GM23338 (cell line): Measurements from ENCODE around the gene RBFOX1. TPM values are rescaled to one million over a fixed set of nuclear protein-coding genes. Genes with fewer than 3 reads are reported as not detected.

Experiments used
- ATAC-seq: fragments of 200-7000 bp; cut with Tn5 transposase; 3 replicates; pipeline ENCODE4 v1.9.1; 2020
- DNase-seq: peaks from one replicate; pipeline ENCODE4 v3.0.0-alpha.2; 2015; ENCODE audit warnings: low spot score
- H2AFZ ChIP-seq: fragments of 200-600 bp; sonication (generic); 2 replicates; pipeline ENCODE4 v1.8.0; 2016; ENCODE audit warnings: antibody characterized with exemption, mild to moderate bottlenecking, moderate library complexity
- H3F3A ChIP-seq: fragments of 200-600 bp; sonication (generic); replicated peaks from 2 replicates; pipeline ENCODE4 v1.8.0; 2017; ENCODE audit warnings: antibody characterized with exemption, mixed run types, low read depth
- H3K27ac ChIP-seq: fragments of 200-600 bp; sonication (generic); 2 replicates; pipeline ENCODE4 v1.6.1; 2016; ENCODE audit warnings: low read depth
- H3K27me3 ChIP-seq: fragments of 200-600 bp; sonication (generic); 2 replicates; pipeline ENCODE4 v1.8.0; 2016; ENCODE audit warnings: mild to moderate bottlenecking, mixed run types, moderate library complexity; ENCODE audit not compliant: insufficient read depth
- H3K36me3 ChIP-seq: fragments of 200-600 bp; sonication (generic); 2 replicates; pipeline ENCODE4 v1.8.0; 2016; ENCODE audit warnings: mild to moderate bottlenecking; ENCODE audit not compliant: insufficient read depth
- H3K4me1 ChIP-seq: fragments of 200-600 bp; sonication (generic); 2 replicates; pipeline ENCODE4 v1.8.0; 2016; ENCODE audit warnings: mild to moderate bottlenecking, moderate library complexity; ENCODE audit not compliant: insufficient read depth
- H3K4me2 ChIP-seq: fragments of 200-600 bp; sonication (generic); 2 replicates; pipeline ENCODE4 v1.7.1; 2017; ENCODE audit warnings: mixed run types
- H3K4me3 ChIP-seq: fragments of 200-600 bp; sonication (generic); 2 replicates; pipeline ENCODE4 v1.6.1; 2016; ENCODE audit warnings: mixed run types
- H3K79me2 ChIP-seq: fragments of 200-600 bp; sonication (generic); replicated peaks from 2 replicates; pipeline ENCODE4 v1.8.0; 2017; ENCODE audit warnings: mild to moderate bottlenecking; ENCODE audit not compliant: insufficient read depth
- H3K9me2 ChIP-seq: fragments of 200-600 bp; sonication (generic); 2 replicates; pipeline ENCODE4 v1.8.0; 2017; ENCODE audit not compliant: insufficient read depth
- H4K20me1 ChIP-seq: fragments of 200-600 bp; sonication (generic); replicated peaks from 2 replicates; pipeline ENCODE4 v1.8.0; 2017; ENCODE audit warnings: mild to moderate bottlenecking; ENCODE audit not compliant: insufficient read depth
- H3K27ac Mint-ChIP-seq: 2 replicates; pipeline ENCODE4 v1.8.0; 2020; ENCODE audit warnings: inconsistent platforms, mild to moderate bottlenecking, moderate library complexity, mixed read lengths
- H3K27me3 Mint-ChIP-seq: 3 replicates; pipeline ENCODE4 v1.8.0; 2022; ENCODE audit warnings: low read depth, mild to moderate bottlenecking, moderate library complexity, mixed read lengths, inconsistent platforms; ENCODE audit not compliant: insufficient read depth, poor library complexity
- H3K36me3 Mint-ChIP-seq: 3 replicates; pipeline ENCODE4 v1.8.0; 2021; ENCODE audit warnings: low read depth, mild to moderate bottlenecking, inconsistent platforms, moderate library complexity, mixed read lengths
- H3K4me1 Mint-ChIP-seq: 3 replicates; pipeline ENCODE4 v1.8.0; 2020; ENCODE audit warnings: mild to moderate bottlenecking, inconsistent platforms, mixed read lengths
- H3K4me3 Mint-ChIP-seq: 3 replicates; pipeline ENCODE4 v1.8.0; 2021; ENCODE audit warnings: moderate library complexity, mild to moderate bottlenecking, inconsistent platforms, mixed read lengths
- H3K9me3 Mint-ChIP-seq: 3 replicates; pipeline ENCODE4 v1.8.0; 2020; ENCODE audit warnings: moderate library complexity, mild to moderate bottlenecking, inconsistent platforms, mixed read lengths
- CREB1 ChIP-seq: fragments of 250-450 bp; sonication (Bioruptor Pico); IDR thresholded peaks from 2 replicates; pipeline ENCODE4 v1.5.0; 2020; ENCODE audit warnings: low read depth, mild to moderate bottlenecking, moderate library complexity
- ETS1 ChIP-seq: IDR thresholded peaks from 2 replicates; pipeline ENCODE4 v1.6.1; 2016; ENCODE audit warnings: antibody characterized with exemption
- EZH2phosphoT487 ChIP-seq: fragments of 200-600 bp; sonication (generic); IDR thresholded peaks from one replicate; pipeline ENCODE4 v1.8.1; 2018; ENCODE audit warnings: antibody characterized with exemption; ENCODE audit not compliant: unreplicated experiment
- JUNB ChIP-seq: IDR thresholded peaks from one replicate; pipeline ENCODE4 v1.6.1; 2016; ENCODE audit warnings: antibody characterized with exemption; ENCODE audit not compliant: unreplicated experiment
- POLR2AphosphoS5 ChIP-seq: IDR thresholded peaks from 2 replicates; pipeline ENCODE4 v1.6.1; 2016; ENCODE audit warnings: antibody characterized with exemption, low read depth
- STAT1 ChIP-seq: IDR thresholded peaks from one replicate; pipeline ENCODE4 v1.6.1; 2016; ENCODE audit warnings: antibody characterized with exemption; ENCODE audit not compliant: unreplicated experiment
- ZNF462 ChIP-seq: fragments of 250-450 bp; sonication (Bioruptor Pico); IDR thresholded peaks from 2 replicates; pipeline ENCODE4 v1.5.0; 2020; ENCODE audit warnings: mild to moderate bottlenecking, moderate library complexity
- polyA plus RNA-seq: library from polyadenylated mRNA; unstranded; fragments of >200 nt; fragmentation: Nextera tagmentation; extraction: Ambion mirVana; gene quantifications from 2 replicates; pipeline ENCODE4 v1.2.1, GENCODE V29; 2016
- total RNA-seq: library from RNA; depleted of rRNA; stranded (reverse); fragments of >200 nt; shearing (Covaris generic); gene quantifications from 2 replicates; pipeline ENCODE4 v1.2.3, GENCODE V29; 2014

RBFOX1 gene
- total and polyA plus RNA-seq, 2 experiments from 2014 or later = 2.5 to 3.6 TPM

- Histone ChIP-seq H3K79me2 (no peaks in the 10 kb centered on the region), H3K27ac (no peak overlapping the region), H3K36me3 (no peaks in the 10 kb centered on the region), H3K9me2 (no peaks in the 10 kb centered on the region), H2AFZ (no peak overlapping the region), H4K20me1 (no peaks in the 10 kb centered on the region), H3K4me3 (no peak overlapping the region), H3K4me2 (no peak overlapping the region), H3K27me3 (no peaks in the 10 kb centered on the region), H3K4me1 (no peaks in the 10 kb centered on the region), H3F3A (no peaks in the 10 kb centered on the region)
- no peak overlapping the region for H3K27ac Mint-ChIP-seq
- ATAC-seq = no peak
- no peaks in the 10 kb centered on the region for H3K9me3 Mint-ChIP-seq
- peaks cover 21% of the 10 kb centered on the region for H3K4me1 Mint-ChIP-seq
- no peak for DNase-seq
- H3K4me3 Mint-ChIP-seq = no peak overlapping the region
- H3K27me3 Mint-ChIP-seq = peaks cover 1% of the 10 kb centered on the region
- no peak for TF ChIP-seq ZNF462 (CRISPR knock-in tag)
- TF ChIP-seq STAT1 = no peak
- no peak for TF ChIP-seq EZH2phosphoT487
- TF ChIP-seq JUNB = no peak
- TF ChIP-seq CREB1 (CRISPR knock-in tag) = no peak
- TF ChIP-seq POLR2AphosphoS5 = no peak
- TF ChIP-seq ETS1 = no peak
- H3K36me3 Mint-ChIP-seq = no peaks in the 10 kb centered on the region
These were observed 390.1 kb downstream of the RBFOX1 start for GRCh38 chr16:7722761-7723160.
